GM12864 (cell line): ENCODE results near the gene TOX2.

Experiments used
- DNase-seq: peaks from one replicate; pipeline ENCODE4 v3.0.0-alpha.2; 2011; ENCODE audit warnings: low read depth
- H3K4me3 ChIP-seq: 2 replicates; pipeline ENCODE4 v1.5.1; 2011; ENCODE audit warnings: mild to moderate bottlenecking, low read depth, low read length, control low read depth
- TF ChIP-seq, protein P1 (sequence below): IDR thresholded peaks from 2 replicates; pipeline ENCODE4 v1.5.1; 2011; ENCODE audit warnings: low read depth, mild to moderate bottlenecking, moderate library complexity, low read length, control low read depth, inconsistent platforms; ENCODE audit errors: missing control alignments

Gene TOX2

DNA sequence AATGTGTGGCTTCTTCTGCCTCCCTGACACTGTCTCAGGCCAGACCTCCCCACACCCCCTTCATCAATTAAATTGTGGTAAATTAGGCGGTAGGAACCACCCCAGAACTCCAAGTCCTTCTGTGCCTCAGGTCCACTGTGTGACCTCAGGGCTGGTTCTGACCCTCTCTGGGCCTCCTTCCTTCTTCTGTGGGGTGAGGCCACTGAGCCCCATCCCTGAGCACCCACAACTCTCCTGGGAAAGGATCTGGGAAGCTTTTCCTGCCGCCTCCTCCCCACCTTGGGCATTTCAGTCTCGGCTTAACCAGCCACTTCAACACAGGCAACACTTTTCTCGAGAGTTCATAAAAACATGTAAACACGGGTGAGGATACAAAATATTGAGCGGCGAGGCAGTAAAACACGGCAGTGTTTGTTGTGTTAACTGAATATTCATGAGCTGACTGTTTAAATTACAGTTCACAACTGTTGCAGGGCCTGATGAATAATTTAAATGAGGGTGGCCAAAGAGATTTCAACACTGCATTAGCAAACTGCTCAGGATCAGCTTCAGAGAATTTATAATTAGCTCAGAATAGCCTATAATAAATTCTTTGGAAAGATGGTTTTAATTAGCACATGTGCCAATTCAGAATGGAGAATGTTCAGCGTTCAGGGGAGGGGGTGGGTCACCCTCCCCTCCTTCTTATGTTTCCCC is 112.1 kb downstream of the TOX2 start:
- no peak overlapping the region for H3K4me3 ChIP-seq
- DNase-seq: no peak
- TF ChIP-seq, protein P1, sequence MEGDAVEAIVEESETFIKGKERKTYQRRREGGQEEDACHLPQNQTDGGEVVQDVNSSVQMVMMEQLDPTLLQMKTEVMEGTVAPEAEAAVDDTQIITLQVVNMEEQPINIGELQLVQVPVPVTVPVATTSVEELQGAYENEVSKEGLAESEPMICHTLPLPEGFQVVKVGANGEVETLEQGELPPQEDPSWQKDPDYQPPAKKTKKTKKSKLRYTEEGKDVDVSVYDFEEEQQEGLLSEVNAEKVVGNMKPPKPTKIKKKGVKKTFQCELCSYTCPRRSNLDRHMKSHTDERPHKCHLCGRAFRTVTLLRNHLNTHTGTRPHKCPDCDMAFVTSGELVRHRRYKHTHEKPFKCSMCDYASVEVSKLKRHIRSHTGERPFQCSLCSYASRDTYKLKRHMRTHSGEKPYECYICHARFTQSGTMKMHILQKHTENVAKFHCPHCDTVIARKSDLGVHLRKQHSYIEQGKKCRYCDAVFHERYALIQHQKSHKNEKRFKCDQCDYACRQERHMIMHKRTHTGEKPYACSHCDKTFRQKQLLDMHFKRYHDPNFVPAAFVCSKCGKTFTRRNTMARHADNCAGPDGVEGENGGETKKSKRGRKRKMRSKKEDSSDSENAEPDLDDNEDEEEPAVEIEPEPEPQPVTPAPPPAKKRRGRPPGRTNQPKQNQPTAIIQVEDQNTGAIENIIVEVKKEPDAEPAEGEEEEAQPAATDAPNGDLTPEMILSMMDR: no peak

DNA sequence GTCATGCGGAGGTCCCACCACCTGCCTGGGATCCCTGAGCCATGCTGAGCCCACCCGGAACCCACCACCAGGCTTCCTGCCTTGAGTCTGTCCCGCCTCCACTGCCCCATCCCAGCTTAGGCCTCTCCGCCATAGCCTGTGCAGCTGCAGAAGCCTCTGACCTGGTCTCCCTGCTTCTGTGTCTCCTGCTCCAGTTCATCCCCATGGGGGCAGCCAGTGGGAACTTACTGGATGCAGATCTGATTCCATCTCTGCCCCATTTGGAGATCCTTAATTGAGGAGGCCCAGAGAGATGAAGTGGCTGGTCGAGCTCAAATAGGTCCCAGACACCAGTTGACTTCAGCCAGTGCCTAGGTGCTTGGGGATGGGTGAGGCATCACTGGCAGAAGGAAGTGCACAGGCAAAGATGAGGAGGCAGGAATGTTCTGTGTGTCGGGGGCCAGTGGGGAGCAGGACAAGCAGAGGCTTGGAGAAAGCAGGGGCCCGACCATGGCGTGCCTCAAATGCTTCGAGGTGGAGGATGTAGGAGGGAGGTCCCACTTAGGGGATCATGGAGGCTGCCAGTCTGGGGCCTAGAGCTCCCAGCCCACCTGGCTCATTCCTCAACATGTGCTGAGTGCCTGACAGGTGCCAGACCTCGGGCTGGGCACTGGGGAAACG is 112.8 kb downstream of the TOX2 start:
- TF ChIP-seq, protein P1: no peak
- DNase-seq: no peak
- H3K4me3 ChIP-seq: no peak overlapping the region

- TF ChIP-seq, protein P1: no peak
- no peak for DNase-seq
- H3K4me3 ChIP-seq: no peak overlapping the region
These were observed 113.5 kb downstream of the TOX2 start for GRCh38 chr20:44028003-44028730.

DNA sequence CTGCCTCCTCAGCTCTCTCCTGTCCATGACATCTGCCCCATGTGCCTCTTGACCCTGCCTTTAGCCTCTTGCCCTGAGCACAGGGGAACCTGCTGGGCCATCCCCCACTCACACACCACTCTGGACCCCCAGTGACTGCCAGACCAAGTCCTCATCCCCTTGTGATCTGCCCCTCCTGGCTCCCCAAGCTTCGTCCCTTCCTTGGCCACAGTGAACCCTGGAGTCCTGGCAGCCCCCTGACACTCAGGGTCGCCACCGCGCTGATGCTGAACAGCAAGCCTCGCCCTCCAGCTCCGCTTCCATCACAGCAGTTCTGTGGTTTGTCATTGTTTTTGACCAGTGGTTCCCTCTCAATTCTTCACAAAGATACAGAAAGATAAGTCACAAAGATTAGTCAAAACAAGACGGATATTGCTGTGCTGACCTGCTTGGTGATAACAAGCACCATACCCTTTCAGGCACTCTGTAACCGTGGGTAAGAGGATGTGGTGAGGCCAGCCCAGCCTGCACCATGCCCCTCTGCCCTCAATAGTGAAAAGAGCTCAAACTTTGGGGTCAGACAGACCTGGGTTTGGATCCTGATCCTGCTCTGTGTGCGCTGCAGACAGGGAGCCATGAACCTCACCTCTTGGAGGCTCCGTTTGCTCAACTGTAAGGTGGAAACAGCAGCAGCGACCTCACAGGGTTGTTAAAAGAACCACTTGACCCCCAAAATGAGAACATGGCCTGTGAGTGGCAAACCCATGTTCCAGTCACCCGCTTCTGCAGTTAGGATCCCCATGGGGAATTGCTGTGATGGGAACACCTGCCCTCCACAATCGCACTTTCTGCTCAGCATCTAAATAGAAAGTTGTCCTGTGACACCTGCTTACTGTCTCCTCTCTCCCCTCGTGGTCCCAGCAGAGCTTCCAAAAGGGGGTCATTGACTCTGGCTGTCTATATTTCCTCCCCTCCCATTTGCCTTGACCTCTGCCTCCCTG is 114.5 kb downstream of the TOX2 start:
- TF ChIP-seq, protein P1: no peak
- DNase-seq: no peak

GRCh38 chr20:44029848-44030230 is 115.2 kb downstream of the TOX2 start:
- TF ChIP-seq, protein P1: no peak
- H3K4me3 ChIP-seq: no peak overlapping the region
- DNase-seq: no peak

More for the DNA sequence above, 114.5 kb downstream of the TOX2 start:
- no peak overlapping the region for H3K4me3 ChIP-seq

DNA sequence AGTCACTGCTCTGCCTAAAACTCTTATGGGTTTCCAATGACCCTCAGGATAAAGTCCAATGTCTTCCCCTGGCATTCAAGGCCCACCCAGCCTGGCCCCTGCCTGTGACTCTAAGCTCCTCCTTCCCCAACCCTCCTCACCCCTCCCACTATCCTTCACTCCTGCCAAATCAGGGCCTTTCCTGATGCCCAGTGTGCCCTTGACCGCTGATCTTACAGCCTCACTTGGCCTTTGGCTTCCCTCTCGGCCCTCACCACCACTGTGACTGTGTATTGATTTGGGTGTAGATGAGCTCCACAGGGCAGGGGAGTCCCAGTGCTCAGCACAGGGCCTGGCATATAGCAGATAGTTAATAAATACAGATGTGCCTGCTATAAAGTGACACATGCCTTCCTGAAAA is 115.7 kb downstream of the TOX2 start:
- TF ChIP-seq, protein P1: no peak
- H3K4me3 ChIP-seq: no peak overlapping the region
- DNase-seq: no peak
